Fibroblast of gingiva (primary cell): Measurements from ENCODE around the gene CPSF2.
A peak's percentile ranks its signal among the peaks of the same experiment; 100 is the strongest.

Experiments used
- DNase-seq: peaks from one replicate; pipeline ENCODE4 v3.0.0-alpha.2; 2011; ENCODE audit warnings: low read depth

The CPSF2 gene

DNA sequence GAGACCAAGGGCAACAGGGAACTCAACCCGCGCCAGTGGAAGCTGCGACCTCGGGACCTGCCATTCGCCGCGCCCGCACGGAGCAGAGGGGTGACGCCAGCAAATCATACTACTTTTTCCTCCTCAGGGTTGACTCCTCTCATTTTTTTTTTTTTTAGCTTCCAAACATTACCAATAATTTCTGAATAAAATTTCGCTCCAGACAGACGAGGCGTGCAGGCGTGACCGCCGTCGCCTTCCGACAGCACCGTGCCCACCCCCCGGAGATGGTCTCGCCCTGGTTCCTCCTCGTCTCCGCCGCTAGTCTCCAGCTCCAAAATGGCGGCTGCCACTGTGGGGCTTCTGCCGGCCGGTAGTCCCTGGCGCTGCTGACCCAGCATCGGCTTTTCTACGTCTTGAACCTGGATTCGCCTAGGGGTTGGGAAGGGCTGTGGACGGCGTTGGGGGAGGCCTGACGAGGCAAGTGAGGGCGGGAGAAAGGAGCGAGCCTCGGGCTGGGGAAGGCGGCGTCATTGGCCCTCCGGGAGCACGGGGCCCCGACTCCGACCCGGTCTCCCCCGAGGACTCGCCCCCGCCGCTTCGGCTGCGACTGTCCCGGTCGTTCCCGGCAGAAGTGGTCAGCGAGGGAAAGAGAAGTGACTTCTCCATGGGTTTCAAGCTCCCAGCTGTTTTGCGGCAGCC, at the start of gene CPSF2, which contains the start of gene NDUFB1:
Gene CPSF2, plus strand, starts transcription at position 300 of the 681 bp plus-strand sequence. CDS start 9,016 bp downstream, outside the sequence.
Gene NDUFB1, minus strand, starts transcription at position 37 of the 681 bp plus-strand sequence. CDS start 4,069 bp downstream, outside the sequence.
- peak; percentile 74 for DNase-seq

DNA sequence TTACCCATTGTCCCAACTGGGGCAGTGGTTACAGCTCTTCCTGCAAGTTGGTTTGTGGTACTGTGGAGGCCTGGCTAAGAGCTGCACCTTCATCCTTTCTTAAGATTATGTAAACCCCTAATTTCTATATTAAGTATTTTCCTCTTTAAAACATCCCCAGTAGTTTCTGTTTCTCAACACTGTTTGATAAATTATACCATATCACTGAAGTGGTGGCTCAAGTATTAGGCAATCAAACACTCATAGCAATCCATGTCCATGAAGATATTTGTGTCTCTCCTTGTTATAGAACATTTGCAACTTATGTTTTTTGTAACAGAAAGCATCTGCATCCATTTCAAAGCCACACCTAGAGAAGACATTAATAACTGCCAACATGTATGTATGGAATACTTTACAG, 47.2 kb upstream of the CPSF2 start:
- peak; percentile 4 for DNase-seq

DNA sequence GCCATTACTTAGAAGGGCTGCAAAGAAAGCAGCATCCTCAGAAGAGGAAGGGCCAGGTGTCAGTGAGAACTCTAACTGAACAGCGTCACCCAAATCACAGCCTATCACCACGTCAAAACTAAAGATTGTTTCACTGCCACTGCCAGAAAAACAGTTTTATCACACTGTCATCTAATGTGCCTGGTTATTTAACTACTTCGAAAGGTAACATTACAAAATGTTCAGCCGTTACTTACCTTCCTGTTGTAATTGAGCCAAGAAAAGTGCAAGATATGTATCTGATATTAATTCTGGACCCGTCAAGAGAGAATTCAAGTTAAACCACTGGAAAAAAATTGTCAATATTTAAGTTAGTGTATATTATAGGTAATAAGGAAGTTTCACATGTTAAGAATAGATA, 33.3 kb upstream of the CPSF2 start:
- DNase-seq: no peak

DNA sequence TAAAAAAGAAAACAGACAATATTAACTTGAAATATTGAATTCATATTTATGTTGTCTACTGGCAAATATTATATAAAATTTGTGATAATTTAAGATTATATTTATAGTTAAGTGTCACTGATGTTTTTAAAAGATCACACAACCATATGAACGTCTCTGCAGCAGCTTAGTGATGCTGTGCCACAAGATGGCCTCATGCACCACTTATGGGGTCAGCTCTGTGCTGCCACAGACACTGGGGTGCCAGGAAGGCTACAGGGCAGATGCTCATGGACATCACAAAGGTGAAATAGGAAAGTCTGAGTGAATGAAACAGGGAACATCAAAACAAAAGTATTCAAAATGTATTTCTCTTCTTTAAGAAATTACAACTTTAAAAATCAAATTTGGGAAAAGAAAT, 28.4 kb upstream of the CPSF2 start:
- DNase-seq: no peak

DNA sequence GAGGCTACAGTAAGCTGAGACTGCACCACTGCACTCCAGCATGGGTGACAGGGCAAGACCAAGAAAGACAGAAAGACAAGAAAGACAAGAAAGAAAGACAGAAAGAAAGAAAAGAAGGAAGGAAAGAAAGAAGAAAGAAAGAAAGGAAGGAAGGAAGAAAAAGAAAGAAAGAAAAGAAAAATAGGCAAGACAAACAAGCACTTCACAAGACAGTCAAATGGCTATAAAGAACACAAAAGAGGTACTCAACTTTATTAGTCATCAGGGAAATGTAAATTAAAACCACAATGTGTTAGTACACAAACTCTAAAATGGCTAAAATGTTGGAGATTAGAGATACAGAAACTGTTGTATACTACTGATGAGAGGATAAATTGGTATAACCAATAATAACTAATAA, 22.0 kb upstream of the CPSF2 start:
- no peak for DNase-seq

DNA sequence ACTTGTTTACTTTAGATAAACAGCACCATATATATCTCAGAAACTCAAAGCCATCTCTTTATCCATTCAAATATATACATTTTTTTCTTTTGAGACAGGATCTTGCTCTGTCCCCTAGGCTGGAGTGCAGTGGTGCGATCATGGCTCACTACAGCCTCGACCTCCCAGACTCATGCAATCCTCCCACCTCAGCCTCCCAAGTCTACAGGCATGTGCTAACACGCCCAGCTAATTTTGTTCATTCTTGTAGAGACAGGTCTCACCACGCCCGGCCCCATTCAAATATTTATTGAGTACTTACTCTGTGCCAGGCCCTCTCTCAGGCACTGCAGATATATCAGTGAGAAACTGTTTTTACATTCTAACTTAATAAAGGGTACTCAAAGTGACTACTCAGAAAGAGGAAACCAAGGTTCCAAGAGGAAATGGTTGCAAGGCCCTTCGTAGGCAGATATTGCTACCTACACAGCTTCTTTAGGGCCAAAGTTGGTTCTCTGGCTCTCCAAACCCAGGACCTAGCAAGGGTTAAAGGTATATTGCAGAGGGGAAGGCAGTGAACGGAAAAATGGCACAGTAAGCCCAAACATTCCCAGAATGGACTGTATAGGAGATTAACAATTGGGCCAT, 18.3 kb upstream of the CPSF2 start:
- DNase-seq: no peak

DNA sequence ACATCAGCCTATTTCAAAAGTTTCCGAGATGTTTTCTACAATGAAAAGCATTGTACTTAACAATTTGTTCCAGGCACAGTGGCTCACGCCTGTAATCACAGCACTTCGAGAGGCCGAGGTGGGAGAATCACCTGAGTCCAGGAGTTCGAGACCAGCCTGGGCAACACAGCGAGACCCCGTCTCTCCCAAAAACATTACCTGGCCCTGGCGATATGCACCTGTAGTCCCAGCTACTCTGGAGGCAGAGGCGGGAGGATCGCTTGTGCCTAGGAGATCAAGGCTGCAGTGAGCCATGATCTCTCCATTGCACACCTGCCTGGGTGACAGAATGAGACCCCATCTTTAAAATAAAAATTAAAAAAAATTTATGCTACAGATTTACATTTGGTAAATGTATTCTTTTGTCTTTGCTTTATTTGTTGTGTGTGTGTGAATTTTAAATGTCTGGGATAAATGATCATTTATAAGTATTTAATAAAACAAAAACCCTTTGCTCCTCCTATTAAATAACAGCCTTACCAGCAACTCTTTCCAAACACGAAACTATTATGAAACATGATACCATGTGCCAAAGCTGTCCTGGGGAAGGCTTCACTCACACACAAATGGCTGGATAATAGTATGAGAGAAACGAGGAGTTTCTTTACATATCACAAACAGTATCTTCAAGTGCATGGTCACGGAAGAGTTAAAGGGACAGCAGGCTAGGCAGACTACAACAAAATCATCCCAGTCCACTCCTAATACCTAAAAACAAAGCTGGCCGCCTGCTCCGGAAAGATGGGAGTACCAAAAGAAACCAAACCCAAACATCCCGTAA, 16.5 kb upstream of the CPSF2 start:
- DNase-seq: no peak

DNA sequence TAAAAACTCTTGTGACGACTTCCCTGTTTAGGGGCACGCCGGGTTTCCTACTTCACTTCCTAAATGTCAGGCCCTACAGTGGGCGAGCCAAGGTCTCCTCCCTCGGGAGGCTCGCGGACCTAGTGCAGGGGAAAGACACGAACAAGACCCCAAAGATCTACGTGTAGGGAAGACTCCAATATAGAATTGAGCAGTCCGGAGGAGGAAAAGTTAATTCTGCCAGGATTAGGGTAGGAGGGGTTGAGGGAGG, 16.0 kb upstream of the CPSF2 start:
- no peak for DNase-seq

DNA sequence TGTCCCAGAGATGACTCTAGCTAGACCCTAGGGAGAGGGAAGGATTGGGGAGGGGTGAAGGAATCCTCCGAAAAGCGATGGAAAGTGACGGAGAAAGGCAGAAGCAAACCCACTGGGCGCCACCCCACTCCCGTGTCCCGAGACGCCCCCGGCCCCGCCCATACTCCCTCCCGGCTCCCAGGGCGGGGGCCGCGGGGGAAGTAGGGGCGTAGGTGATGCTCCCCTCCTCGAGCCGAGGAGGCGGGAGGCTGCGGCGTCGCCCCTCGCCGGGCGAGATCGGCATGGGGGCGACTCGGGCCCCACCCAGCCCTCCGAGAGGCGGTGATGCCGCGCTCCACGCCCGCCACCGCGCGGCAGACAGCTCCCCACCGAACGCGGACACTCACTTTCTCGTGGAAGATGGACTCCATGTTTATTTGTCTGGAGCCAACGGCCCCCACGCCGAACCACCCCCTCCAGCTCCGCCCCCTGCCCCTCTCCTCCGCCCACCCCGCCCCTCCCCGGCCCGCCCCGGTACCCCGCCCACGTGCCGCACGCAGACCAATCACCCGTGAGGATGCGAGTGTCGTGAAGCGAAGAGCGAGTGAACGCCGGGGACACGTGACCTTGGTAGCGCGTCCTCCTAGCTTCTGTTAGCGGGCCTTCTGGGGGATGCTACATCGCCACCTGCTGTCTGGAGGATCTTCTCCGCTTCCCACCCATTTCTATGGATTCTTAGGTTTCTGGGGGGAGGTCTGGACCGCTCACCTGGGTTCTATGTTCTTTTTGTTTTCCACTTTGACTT, 15.4 kb upstream of the CPSF2 start, which contains the start of gene ATXN3:
Gene ATXN3, minus strand, starts transcription at position 440 of the 784 bp plus-strand sequence. Its CDS starts 30 bp downstream, at position 410.
- peak; percentile 99 for DNase-seq

DNA sequence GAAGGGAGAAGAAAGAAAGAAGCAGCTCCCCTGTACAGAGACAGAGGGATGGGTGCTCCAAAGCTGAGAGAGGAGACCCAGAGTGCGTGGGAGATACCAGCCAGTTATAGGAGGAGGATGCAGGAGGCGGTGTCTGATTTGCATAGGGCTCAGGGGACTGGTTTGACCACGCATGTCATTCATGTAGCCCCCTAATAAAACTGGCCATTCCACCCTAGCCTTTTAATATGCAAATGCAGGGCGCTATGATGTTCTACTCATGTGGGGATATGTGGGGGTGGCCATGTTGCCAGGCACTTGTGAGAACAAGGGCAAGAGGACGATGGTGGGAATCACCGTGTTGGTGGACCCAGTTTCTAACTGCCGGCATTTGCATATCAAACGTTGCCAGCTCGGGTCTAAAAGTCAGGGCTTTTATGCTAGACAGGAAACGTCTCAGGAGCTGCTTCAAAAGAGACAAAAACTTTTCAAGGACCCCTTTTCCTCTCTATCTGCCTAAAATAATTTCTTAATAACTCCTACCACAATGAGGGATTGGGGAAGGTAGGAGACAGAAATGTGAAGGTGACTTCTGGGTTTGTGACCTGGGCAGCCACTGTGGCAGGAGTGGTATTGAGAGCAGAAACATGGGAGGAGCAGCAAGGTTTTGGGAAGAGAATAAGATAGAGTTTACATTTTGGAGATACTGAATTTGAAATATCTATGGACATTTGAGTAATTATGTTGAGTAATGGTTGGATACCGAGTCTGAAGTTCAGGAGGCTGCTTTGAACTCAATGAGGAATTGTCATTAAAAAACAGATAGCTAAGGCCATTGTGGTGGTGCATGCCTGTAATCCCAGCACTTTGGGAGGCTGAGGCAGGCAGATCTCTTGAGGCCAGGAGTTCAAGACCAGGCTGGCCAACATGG, 13.2 kb upstream of the CPSF2 start:
- DNase-seq: no peak

DNA sequence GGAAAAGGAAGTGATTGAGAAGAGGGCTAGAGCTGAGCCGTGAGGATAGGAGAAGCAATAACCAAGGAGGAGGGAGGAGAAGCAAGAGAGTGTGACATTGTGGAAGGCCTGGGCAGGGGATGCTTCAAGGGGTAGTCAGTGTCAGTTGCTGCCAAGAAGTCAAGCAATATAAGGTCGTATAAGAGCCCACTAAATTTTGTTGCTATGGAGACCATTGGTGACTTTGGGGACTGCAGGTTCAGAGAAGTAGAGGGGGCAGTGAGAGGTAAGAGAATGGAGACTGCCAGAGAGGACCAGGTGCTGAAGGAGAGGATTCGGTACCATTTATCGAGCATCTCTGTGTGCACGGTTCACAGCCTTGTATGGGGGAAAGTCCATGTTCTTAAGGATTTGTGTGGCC, 12.3 kb upstream of the CPSF2 start:
- DNase-seq: no peak

DNA sequence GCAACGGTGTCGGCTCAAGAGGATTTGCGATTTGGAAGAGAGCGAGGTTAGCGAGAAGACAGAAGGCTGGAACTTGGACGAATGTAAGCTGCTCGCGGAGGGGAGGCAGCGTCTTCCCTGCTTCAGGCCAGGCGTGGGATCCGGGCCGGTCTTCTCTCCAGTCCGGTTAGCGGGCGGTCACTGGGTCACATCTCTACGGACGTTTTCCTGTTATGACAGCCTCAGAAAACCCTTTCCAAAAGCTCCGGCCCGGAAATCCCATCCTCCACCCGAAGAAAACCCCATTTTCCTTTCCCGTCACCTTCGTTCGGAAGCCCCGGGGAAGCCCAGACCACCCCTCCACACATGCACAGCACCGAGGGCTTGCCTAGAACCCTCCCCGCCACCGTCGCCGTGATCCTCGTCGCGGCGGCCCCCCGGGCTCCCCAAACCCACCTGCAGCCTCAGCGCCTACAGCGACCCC, 531 bp upstream of the CPSF2 start:
- peak; percentile 20 for DNase-seq

DNA sequence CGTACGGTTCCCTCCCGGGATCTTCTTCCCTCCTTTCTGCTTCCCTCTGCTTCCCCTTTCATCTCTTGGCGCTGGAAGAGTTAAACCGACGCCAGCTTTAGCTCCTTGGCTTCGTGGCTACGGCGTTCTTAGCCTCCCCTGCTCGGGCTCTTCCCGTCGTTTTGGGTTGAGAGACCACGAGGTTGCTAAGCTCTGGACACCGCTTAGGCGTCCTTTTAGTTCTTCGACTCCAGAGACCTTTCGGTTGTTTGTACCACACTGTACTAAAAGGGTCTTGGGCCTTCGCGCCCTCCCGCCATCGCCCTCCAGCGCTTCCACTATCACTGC, 545 bp downstream of the CPSF2 start:
- peak; percentile 9 for DNase-seq

DNA sequence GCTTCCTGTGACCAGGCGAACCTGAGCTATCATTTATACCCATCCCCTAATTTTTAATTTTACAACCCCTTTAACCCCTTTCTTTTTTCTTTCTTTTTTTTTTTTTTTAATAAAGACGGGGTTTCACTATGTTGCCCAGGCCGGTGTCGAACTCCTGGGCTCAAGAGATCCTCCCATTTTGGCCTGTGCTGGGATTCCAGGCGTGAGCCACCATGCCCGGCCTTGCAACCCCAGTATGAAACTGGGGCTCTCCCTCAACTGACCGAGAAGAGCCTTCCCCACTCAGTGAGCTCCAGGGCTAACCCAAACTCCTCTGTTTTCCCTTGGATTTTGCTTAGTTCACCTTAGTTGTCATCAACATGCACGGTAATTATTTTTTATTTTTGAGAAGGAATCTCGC, 992 bp downstream of the CPSF2 start:
- DNase-seq: no peak

DNA sequence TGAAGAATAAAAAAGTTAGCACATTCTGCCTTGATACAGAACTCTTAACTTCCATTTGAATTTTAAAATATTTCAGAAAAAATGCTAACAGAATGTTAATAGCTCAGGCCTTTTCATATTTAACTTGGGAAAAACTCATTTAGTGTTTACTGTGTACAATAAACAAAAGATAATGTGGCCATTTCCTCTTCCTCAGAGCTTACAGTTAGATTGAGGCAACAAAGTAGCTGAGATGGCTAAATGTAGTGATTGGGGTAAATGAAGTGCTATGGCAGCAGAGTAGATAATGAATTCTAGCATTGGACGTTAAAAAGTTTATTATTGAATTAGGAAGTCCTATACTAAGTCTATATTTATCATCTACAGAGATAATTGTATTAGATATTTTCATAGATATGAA, 12.7 kb downstream of the CPSF2 start:
- DNase-seq: no peak

DNA sequence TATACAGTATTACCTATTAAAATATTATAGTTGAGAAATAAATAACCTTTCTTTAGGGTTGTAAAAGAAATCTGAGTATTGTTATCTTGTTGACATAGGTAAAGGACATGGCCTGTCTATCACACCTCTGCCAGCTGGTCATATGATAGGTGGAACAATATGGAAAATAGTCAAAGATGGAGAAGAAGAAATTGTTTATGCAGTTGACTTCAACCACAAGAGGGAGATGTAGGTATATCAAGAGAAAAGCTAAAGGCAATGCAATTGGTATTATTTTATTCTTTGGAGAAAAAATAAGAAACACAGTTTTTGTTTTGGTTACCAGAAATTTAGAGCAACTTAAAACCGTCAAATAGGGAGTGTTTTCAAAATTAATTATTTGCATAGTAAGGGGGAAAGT, 13.5 kb downstream of the CPSF2 start:
- DNase-seq: peak; percentile 42

DNA sequence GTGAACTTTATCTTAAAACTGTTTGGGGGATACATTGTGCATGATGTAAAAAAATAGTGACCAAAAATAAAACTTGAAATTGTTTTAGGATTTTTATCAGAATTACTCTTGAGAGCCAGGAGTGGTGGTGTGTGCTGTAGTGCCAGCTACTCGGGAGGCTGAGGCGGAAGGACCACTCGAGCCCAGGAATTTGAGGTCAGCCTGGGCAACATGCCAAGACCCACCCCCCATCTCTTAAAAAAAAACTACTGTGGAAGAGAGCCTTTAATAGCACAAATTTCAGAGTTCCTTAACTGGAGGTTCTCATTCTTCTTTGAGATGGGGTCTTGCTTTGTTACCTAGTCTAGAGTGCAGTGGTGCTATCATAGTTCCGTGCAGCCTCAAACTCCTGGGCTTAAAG, 21.5 kb downstream of the CPSF2 start:
- DNase-seq: no peak

DNA sequence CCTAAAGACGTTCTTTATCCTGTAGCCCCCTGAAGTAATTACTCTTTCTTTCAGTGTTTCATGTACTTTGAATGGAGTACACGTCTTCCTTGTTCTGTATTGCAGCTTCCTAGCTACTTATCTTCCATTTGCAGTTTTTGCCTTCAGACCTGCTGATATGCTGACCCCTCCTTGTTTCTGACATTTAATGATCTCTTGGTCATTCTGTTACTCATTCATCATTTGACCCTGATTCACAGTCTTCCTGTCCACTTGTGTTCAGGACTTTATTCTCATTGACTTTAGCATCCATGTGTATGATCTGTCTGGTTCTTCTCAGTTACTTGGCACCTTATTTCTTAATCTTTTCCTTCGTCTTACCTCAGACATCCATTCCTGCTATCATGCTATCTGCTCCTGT, 22.2 kb downstream of the CPSF2 start:
- no peak for DNase-seq

DNA sequence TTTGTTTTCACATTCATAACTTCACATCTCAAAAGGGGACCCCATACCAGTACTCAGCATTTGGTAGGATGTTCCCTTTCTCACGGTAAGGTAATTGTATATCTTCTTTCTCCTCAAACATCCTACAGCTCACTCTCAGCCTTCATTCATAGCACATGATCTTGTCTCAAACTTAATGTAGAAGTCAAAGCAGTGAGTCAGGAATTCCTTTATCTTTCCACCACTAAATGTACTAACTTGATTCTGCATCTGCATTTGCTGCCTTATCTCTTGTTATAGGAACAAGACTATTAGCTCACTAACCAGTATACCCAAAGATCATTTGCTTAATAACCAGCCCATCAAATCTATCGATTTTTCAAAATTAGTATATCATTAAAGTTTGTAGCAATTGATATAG, 22.9 kb downstream of the CPSF2 start:
- no peak for DNase-seq

DNA sequence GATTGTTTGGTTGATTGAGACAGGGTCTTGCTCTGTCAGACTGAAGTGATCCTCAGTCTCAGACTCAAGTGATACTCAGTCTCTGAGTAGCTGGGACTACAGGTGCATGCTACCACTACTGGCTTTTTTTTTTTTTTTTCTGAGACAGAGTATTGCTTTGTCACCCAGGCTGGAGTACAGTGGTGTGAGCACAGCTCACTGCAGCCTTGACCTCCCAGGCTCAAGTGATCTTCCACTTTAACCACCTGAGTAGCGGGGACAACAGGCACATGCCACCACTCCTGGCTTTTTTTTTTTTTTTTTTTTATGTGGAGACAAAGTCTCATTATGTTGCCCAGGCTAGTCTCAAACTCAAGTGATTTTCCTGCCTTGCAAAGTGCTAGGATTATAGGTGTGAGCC, 31.8 kb downstream of the CPSF2 start:
- DNase-seq: no peak

DNA sequence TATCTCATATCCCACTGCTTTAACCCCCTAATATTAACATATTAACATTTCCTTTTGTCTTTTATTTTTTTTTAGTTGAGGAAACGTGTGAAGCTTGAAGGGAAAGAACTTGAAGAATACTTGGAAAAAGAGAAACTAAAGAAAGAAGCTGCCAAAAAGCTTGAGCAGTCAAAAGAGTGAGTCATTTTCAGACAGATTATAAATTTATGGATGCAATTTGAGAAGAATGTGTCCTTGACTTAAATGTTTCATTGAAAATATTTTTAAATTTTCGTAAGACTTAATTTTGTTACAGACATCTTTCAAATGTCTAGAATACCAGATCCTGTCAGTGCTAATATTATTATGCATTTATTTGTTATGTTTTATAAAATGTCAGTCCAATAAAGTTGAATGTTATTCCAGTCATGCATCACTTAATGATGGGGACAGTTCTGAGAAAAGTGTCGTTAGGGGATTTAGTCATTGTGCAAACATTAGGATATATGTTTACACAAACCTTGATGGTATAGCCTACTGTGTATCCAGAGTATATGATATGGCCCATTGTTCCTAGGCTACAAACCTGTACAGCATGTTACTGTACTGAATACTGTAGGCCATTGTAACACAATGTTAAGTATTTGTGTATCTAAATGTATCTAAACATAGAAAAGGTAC, 32.6 kb downstream of the CPSF2 start:
- peak; percentile 26 for DNase-seq
